HG03354 (cell line): Measurements from ENCODE around the gene SMG6.
"Not testable (repeated sequence)": the region's sequence is repeated elsewhere in the genome, so short reads cannot be mapped to it uniquely, and the experiment has no call there.

Source experiments
- ATAC-seq: cut with Tn5 transposase; IDR thresholded peaks from one replicate; pipeline ENCODE4 v1.9.1; 2021; ENCODE audit warnings: mild to moderate bottlenecking; ENCODE audit not compliant: unreplicated experiment, poor library complexity, severe bottlenecking

SMG6 gene

GRCh38 chr17:2025220-2025621 is 278.4 kb downstream of the SMG6 start, which contains the start of gene RTN4RL1:
Gene RTN4RL1, minus strand, starts transcription at chr17:2025334. Its CDS starts 469 bp downstream, at chr17:2024865.
- no peak for ATAC-seq

- no peak for ATAC-seq
Measured at GRCh38 chr17:2024572-2025219, 278.9 kb downstream of the SMG6 start.

DNA sequence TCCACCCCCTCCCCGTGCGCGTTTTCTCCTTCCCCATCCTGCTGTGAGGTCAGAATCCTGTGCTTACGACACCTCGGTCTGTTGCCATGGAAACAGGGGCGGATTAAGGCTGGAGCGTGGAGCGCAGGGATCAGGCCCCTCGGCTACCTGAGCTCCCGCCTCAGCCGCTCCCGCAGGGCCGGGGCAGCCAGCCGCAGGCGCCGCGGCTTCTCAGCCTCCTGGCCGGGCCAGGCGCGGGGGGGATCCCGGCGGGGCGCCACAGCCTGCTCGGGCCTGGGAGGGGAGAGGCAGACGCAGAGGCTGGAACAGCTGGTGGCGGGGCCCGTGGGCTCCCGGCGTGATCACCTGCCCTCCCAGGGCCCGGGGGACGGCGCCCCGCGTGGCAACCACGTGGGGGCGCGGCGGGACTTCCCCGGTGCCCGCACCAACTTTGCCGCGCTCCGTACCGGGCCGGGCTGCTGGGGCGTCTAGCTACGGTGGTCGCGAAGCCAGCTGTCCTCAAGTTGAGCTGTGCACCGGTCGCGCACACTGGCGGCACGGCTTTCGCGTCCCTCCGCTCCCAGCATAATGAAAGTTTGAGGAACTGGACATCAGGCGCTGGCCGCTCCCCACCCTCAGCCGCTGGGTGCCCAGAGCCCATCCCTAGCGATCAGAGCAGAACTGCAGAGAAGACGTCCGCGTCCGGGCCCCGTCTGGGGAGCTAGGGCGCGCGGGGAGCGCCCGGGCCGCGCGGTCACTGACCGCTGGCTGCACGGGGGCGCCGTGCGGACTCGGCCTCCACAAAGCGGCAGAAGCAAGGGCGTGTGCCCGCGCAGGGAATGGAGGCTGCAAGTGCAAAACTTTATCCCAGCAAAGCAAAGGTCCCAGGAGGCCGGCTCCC is 279.7 kb downstream of the SMG6 start:
- ATAC-seq, result no peak

- ATAC-seq, result no peak
Measured at GRCh38 chr17:2023256-2023655, 280.3 kb downstream of the SMG6 start.

DNA sequence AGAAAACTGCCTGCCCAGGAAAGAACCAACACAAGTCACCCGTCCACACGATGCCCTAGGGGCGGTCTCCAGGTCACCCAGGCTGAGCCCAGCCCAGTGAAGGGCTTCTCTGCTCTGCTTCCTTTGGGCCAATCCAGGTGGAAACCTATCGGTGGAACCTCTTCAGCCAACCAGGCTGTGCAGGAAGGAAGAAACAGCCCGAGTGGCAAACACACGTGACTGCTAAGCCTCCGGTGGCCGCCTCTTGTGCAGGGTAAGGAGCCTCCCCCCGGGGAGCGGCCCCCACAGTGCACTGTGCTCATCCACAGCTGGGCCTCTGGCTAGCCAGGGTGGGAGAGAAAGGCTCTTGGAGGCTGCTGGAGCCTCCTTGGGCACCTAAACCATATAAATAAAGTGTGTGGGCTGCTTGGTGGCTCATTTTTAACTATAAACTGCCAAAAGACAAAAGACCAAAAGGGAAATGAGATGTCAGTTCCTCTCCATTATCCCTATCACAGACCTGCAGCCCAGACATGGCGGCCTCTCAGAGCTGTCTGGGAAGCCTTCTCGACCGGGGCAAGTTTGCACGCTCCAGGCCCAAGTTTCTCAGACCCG is 280.8 kb downstream of the SMG6 start:
- no peak for ATAC-seq

GRCh38 chr17:2020721-2021120 is 282.9 kb downstream of the SMG6 start:
- ATAC-seq, result no peak

DNA sequence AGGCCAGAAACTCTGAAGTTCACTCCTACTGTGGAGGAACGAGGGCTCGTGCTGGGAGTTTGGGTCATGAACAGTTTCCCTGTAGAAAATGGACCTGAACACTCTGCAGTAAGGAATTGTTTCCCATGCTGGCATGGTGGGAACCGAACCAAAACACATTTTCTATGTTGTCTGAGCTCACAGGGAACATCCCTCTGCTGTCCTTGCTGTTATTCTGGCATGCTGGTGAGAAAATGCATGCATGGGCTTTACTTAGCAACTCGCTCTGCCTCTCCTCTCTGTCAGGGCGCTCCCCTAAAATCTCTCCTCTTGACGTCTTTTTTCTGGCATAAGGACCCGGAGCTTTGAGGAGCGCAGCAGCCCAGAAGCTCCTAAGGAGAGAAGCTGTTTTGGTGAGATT is 283.9 kb downstream of the SMG6 start:
- no peak for ATAC-seq

DNA sequence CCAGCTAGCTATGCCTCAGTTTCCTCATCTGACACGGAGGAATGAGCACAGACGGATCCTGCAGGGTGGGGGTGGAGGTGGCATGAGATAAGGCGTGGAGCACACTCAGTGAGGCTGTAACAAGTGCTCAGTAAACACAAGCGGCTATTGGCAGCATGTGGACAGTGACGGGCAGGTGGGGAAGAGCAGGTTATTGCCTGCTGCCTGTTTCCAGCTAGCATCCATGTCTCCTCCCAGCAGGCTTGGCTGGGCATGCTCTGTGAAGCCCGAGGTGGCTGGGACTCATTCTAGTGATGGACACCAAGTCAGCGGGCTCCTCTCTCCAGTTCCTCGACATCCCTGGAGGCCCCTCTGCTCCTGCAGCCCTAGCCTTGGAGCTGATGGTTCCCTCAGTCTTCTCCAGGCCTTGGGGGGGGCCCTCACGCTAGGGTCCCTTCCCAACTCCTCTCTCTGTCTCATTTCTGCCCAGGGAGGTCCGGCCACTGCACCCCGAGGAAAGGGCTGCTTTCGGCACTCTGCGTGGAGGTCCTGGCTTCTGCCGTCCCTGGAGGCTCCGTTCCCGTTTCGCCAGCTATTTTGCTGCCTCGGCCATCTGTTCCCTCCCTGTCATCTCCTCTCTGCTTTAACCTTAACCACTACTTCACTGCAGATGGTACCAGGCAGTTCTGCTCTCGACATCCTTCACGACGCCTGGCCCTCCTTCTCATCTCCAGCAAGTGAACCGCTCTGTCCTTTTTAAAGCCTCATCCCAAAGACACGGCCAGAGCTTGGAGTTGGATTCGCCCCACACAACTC is 284.7 kb downstream of the SMG6 start:
- ATAC-seq, result no peak

DNA sequence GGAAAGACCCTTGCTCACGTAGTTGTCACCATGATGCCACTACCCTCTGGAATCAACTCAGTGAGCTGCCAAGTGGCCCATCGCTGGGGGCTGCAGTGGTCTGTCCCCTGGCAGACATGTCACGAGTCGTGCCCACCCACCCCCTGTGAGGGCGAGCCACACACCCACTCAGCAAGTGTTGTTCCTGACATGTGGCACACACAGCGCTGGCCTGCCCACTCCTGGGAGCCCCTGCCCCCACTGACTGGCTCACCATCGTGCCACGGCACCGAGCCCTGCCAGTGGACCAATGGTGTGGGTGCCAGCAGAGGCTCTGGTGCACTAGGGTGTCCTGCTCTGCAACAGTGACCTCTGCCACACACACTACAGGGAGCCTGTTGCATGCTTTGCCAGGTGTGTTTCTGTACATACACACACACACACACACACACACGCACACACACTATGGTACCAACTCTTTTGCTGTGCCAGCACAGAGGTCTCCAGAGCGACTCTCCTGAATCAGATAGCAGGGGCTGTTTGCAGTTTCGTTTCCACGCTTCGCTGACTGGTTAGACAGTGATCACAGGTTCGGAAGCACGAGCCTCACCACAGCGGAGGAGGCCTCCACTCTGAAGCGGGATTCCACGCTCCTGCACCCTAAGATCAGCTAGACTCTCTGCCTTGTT is 286.2 kb downstream of the SMG6 start:
- ATAC-seq, result no peak

DNA sequence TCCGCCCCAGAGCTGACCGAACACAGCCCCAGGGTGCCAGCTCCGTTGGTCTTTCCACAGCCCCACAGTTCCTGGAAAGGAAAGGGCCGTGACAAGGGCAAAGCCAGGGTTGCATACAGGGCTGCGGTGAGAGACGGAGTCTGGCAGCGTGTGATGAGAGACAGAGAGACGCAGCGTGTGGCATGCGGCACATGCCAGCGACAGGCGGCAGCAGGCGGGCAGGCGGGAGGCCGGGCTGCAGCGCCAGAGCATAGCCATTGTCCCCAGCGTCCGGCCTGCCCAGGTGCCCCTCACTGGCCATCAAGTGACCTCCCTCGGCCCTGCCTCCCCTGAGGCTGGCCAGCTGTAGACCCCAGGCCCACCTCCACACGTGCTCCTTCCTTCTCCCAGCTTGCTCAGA is 287.1 kb downstream of the SMG6 start:
- ATAC-seq, result no peak

DNA sequence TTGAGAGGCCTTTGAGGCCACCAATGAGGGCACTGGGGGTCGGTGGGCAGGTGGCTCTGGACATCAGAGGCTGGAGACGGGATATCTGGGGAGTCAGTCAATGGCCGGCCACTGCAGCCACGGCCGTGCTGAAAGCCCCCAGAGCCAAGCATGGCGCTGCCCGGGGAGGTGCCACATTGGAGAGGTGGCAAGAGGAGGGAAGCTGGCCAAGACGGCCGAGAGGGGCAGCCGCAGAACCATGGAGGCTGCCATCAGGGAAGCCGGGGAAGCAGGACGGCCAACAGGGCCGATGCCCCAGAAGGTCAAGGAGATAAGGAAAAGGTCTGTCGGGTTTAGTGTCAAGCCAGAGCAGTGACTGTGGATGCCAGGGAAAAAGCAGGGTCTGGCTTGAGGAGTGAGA is 288.3 kb downstream of the SMG6 start:
- no peak for ATAC-seq

- no peak for ATAC-seq
Measured at GRCh38 chr17:2013994-2014317, 289.6 kb downstream of the SMG6 start.

- ATAC-seq, result not testable (repeated sequence)
Measured at GRCh38 chr17:2013220-2013993, 290.2 kb downstream of the SMG6 start.

DNA sequence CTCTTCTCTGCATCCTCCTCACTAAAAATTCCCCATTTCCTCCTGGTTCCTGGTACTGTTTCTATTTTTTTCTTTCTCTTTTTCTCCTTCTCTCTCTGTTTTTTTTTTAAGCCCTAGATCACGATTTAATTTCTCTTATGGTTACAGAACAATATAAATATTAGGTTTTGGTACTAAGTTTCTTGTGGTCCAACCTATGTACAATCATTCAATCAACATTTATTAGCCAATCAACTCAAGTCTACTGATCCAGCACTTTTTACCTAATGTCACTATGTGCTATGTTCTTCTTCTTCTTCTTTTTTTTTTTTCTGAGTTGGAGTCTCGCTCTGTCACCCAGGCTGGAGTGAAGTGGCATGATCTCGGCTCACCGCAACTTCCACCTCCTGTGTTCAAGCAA is 291.1 kb downstream of the SMG6 start:
- no peak for ATAC-seq

GRCh38 chr17:2011411-2012371 is 291.9 kb downstream of the SMG6 start:
- no peak for ATAC-seq
